ENCODE measurements around the gene HNMT. TPM values are rescaled to one million over a fixed set of nuclear protein-coding genes. Genes with fewer than 3 reads are reported as not detected.

The HNMT gene
- total RNA-seq, 1 donor from 2014 or later, result 67.4 TPM

DNA sequence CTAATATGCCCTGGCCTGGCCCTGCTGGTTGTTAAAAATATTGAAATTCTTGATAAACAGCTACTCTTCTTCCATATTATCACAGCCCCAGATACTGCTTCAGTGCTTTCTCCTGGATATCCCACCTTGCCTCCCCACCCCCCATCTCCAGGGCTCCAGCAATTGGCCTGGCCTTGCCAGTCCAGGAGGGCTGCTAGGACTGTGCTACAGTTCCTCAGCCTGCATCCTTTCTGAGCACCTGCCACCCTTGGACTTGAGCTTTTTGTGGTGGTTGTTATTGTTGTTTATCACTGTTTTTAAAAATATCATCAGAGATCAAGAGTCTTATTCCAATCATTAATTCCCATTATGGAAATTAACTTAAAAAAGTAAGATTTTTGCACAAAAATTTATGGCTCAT, 13.5 kb downstream of the HNMT start:
- Histone ChIP-seq H3K4me1 (no peaks in the 10 kb centered on the region), H3K27ac (no peak overlapping the region), H3K9me3 (no peaks in the 10 kb centered on the region), H3K36me3 (peaks cover 11% of the 10 kb centered on the region), H3K27me3 (no peaks in the 10 kb centered on the region), H3K4me3 (no peak overlapping the region)
- ATAC-seq (no peak), DNase-seq (no peak)
- intact Hi-C loops (cut with DNase I), result no loop called here
- no peak for TF ChIP-seq CTCF (IDR thresholded peaks at IDR 0.05)

- no peaks in the 10 kb centered on the region for H3K9me3 ChIP-seq
- no peak overlapping the region for H3K27ac ChIP-seq
- peaks cover 11% of the 10 kb centered on the region for H3K36me3 ChIP-seq
- intact Hi-C loops (cut with DNase I), result no loop called here
- ATAC-seq (no peak), DNase-seq (no peak)
- H3K4me3 ChIP-seq, result no peak overlapping the region
- no peaks in the 10 kb centered on the region for H3K4me1 ChIP-seq
- TF ChIP-seq CTCF (IDR thresholded peaks at IDR 0.05), result no peak
- H3K27me3 ChIP-seq, result no peaks in the 10 kb centered on the region
These were observed 16.2 kb downstream of the HNMT start for GRCh38 chr2:137980459-137980858.

DNA sequence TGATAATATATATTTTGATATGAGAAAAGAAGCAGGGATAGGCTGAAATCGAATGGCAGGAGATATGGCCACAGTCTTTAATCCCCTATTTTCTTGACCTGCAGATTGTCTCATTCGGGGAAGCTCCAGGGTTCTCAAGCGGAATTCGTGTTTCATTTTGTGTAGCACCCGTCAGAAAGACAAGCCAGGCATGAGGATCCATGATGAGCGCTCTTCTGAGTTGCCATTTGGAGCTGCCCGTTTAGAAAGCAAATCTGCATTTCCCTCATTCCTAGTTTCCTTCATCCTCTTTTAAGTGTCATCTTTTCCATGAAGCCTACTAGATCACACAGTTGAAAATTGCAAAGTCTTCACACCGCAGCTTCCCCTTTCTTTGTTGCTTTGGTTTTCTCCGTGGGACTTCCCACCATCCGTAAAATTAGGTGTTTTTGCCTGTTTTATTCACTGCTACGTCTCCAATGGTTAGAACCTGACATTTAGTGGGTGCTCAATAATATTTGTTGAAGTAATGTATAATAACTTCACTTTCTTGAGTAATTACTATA, 16.9 kb downstream of the HNMT start:
- H3K36me3 ChIP-seq, result peaks cover 11% of the 10 kb centered on the region
- intact Hi-C loops (cut with DNase I), result no loop called here
- H3K27me3 ChIP-seq, result no peaks in the 10 kb centered on the region
- no peak overlapping the region for H3K27ac ChIP-seq
- H3K4me3 ChIP-seq, result no peak overlapping the region
- no peaks in the 10 kb centered on the region for H3K4me1 ChIP-seq
- peak; percentile 38 for ATAC-seq
- no peak for TF ChIP-seq CTCF (IDR thresholded peaks at IDR 0.05)
- H3K9me3 ChIP-seq, result no peaks in the 10 kb centered on the region
- no peak for DNase-seq

GRCh38 chr2:137983581-137983980, 19.3 kb downstream of the HNMT start:
- no peaks in the 10 kb centered on the region for H3K9me3 ChIP-seq
- no peaks in the 10 kb centered on the region for H3K27me3 ChIP-seq
- intact Hi-C loops (cut with DNase I), result no loop called here
- no peak for TF ChIP-seq CTCF (IDR thresholded peaks at IDR 0.05)
- H3K4me3 ChIP-seq, result no peak overlapping the region
- H3K27ac ChIP-seq, result no peak overlapping the region
- H3K36me3 ChIP-seq, result peaks cover 11% of the 10 kb centered on the region
- no peaks in the 10 kb centered on the region for H3K4me1 ChIP-seq
- DNase-seq (no peak), ATAC-seq (no peak)

- intact Hi-C loops (cut with DNase I), result no loop called here
These were observed 22.0 kb downstream of the HNMT start for GRCh38 chr2:137986268-137986667.

More at GRCh38 chr2:137986268-137986667, 22.0 kb downstream of the HNMT start:
- H3K27me3 ChIP-seq, result no peaks in the 10 kb centered on the region
- H3K4me3 ChIP-seq, result no peak overlapping the region
- ATAC-seq (no peak), DNase-seq (no peak)
- H3K36me3 ChIP-seq, result peaks cover 11% of the 10 kb centered on the region
- no peak for TF ChIP-seq CTCF (IDR thresholded peaks at IDR 0.05)
- H3K9me3 ChIP-seq, result no peaks in the 10 kb centered on the region
- H3K4me1 ChIP-seq, result no peaks in the 10 kb centered on the region
- H3K27ac ChIP-seq, result no peak overlapping the region

Measured in upper lobe of right lung (tissue), 1 donor.